Testis (tissue), 3 donors: ENCODE data around the gene IMMP2L. TPM values are rescaled to one million over a fixed set of nuclear protein-coding genes. Genes with fewer than 3 reads are reported as not detected.

Experiments
- DNase-seq: peaks from one replicate; pipeline ENCODE4 v3.0.0-alpha.2; 2019
- H3K27ac ChIP-seq, 2 donors: fragments of 200-600 bp; sonication (generic); one replicate each; pipeline ENCODE4 v1.5.1; 2019
- H3K27me3 ChIP-seq: fragments of 200-600 bp; sonication (generic); one replicate; pipeline ENCODE4 v1.5.1; 2019
- H3K36me3 ChIP-seq: fragments of 200-600 bp; sonication (generic); one replicate; pipeline ENCODE4 v1.5.1; 2017; ENCODE audit warnings: low read depth; ENCODE audit errors: missing control alignments
- H3K4me1 ChIP-seq: fragments of 200-600 bp; sonication (generic); one replicate; pipeline ENCODE4 v1.5.1; 2019
- H3K4me3 ChIP-seq, 2 donors: fragments of 200-600 bp; sonication (generic); one replicate each; pipeline ENCODE4 v1.5.1; 2017 to 2019
- H3K9me3 ChIP-seq: fragments of 200-600 bp; sonication (generic); one replicate; pipeline ENCODE4 v1.5.1; 2017
- POLR2A ChIP-seq: fragments of 450-650 bp; IDR thresholded peaks from one replicate; pipeline ENCODE4 v1.6.1; 2017; ENCODE audit warnings: antibody characterized with exemption, mild to moderate bottlenecking, moderate library complexity
- WGBS, 2 donors: methylation state at CpG; one replicate each; pipeline ENCODE4 v1.1.5; 2018; 5-methylcytosine and 5-hydroxymethylcytosine counted together
- intact Hi-C: fragments of 100-400 bp; cut with DNase I; formaldehyde crosslinking; loops from one replicate; pipeline ENCODE4 v1.15.1; 2023; ENCODE audit warnings: low total_unique reads
- polyA plus RNA-seq: library from polyadenylated mRNA; stranded (reverse); fragments of 350-450 nt; fragmentation: Illumina TruSeq; extraction: RNeasy Lipid Tissue Mini Kit (QIAGEN cat#74804); gene quantifications from one replicate; pipeline ENCODE4 v1.2.3, GENCODE V29; 2014; ENCODE audit warnings: low read depth, low replicate concordance; ENCODE audit not compliant: insufficient read depth
- total RNA-seq, 2 donors: library from RNA; depleted of rRNA; stranded (reverse); fragments of >200 nt; gene quantifications; one replicate each; pipeline ENCODE4 v1.2.3, GENCODE V29; 2016
- TF ChIP-seq, protein P1 (sequence below), 3 experiments: fragments of 450-650 bp in 2 of 3; fragments of 200-600 bp in 1 of 3; sonication (generic) in 1 of 3; IDR thresholded peaks; one replicate each; pipeline ENCODE4 v1.5.1; 2016 to 2019; ENCODE audit warnings: antibody characterized with exemption in 3 of 3, mild to moderate bottlenecking in 2 of 3, moderate library complexity in 1 of 3

Gene IMMP2L
- total and polyA plus RNA-seq, 3 donors from 2014 or later = 10.7 to 12.4 (median 11.2) TPM

DNA sequence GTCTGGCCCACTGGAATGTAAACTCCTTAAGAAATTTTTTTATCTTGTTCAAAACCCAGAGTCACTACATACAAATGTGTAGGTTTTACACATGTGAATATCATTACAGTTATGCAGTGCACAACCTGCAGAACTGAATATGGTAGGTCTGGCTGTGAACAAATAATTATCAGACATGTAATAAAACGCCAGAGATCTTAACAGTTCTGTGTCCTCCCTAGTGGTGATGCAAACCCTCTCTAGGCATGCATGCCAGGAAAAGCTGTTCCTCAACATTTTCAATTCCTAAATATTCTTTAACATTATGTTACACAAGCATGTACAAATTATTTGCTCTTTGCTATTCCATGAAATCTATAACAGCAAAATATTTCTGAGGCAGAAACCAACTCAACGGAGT lies 124.6 kb downstream of the IMMP2L start:
- no peak for TF ChIP-seq POLR2A
- TF ChIP-seq, protein P1, sequence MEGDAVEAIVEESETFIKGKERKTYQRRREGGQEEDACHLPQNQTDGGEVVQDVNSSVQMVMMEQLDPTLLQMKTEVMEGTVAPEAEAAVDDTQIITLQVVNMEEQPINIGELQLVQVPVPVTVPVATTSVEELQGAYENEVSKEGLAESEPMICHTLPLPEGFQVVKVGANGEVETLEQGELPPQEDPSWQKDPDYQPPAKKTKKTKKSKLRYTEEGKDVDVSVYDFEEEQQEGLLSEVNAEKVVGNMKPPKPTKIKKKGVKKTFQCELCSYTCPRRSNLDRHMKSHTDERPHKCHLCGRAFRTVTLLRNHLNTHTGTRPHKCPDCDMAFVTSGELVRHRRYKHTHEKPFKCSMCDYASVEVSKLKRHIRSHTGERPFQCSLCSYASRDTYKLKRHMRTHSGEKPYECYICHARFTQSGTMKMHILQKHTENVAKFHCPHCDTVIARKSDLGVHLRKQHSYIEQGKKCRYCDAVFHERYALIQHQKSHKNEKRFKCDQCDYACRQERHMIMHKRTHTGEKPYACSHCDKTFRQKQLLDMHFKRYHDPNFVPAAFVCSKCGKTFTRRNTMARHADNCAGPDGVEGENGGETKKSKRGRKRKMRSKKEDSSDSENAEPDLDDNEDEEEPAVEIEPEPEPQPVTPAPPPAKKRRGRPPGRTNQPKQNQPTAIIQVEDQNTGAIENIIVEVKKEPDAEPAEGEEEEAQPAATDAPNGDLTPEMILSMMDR (IDR thresholded peaks at IDR 0.05) = no peak
- DNase-seq = no peak
- no peak overlapping the region for H3K27ac ChIP-seq
- no peaks in the 10 kb centered on the region for H3K9me3 ChIP-seq
- H3K4me3 ChIP-seq = no peak overlapping the region
- intact Hi-C loops = no loop called here
- no peaks in the 10 kb centered on the region for H3K36me3 ChIP-seq
- WGBS, 2 donors = 79 to 86% methylated on average over 2 of the region's 2 CpGs
- H3K4me1 ChIP-seq = no peaks in the 10 kb centered on the region
- no peaks in the 10 kb centered on the region for H3K27me3 ChIP-seq

DNA sequence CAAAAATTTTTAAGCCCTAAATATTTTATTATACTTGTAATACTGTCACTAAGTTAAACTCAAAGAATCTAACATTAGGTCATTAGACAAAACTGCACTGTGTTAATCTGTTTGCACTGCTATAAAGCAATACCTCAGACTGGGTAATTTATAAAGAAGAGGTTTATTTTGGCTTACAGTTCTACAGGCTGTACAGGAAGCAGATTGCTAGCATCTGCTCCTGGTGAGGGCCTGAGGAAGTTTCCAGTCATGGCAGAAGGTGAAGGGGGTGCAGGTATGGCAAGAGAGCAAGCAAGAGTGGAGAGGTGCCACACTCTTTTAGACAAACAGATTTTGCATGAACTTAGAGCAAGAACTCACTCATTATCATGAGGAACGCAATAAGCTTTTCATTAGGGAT lies 125.7 kb downstream of the IMMP2L start:
- DNase-seq = no peak
- Histone ChIP-seq H3K4me3 (no peak overlapping the region), H3K9me3 (no peaks in the 10 kb centered on the region), H3K4me1 (no peaks in the 10 kb centered on the region), H3K27me3 (no peaks in the 10 kb centered on the region), H3K36me3 (no peaks in the 10 kb centered on the region), H3K27ac (no peak overlapping the region)
- TF ChIP-seq, protein P1 (IDR thresholded peaks at IDR 0.05) = no peak
- no peak for TF ChIP-seq POLR2A
- 87 to 94% methylated on average over 1 of the region's 1 CpG for WGBS, 2 donors
- intact Hi-C loops = no loop called here

DNA sequence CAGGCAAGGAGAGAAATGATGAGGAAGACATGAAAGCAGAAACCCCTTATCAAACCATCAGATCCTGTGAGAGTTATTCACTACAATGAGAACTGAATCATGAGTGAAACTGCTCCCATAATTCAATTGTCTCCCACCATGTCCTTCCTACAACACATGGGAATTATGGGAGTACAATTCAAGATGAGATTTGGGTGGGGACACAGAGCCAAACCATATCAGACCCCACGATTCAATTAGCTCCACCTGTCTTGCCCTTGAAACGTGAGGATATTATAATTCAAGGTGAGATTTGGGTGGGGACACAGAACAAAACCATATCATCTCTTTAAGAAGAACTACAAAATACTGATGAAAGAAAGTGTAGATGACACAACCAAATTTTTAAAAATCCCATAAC lies 128.9 kb downstream of the IMMP2L start:
- TF ChIP-seq, protein P1 (IDR thresholded peaks at IDR 0.05) = no peak
- no peak for TF ChIP-seq POLR2A
- no peak overlapping the region for H3K27ac ChIP-seq
- no peak for DNase-seq
- H3K4me3 ChIP-seq = no peak overlapping the region
- no peaks in the 10 kb centered on the region for H3K27me3 ChIP-seq
- H3K36me3 ChIP-seq = no peaks in the 10 kb centered on the region
- H3K4me1 ChIP-seq = no peaks in the 10 kb centered on the region
- no peaks in the 10 kb centered on the region for H3K9me3 ChIP-seq
- WGBS, 2 donors = 94% methylated on average over 2 of the region's 2 CpGs
- intact Hi-C loops = no loop called here

DNA sequence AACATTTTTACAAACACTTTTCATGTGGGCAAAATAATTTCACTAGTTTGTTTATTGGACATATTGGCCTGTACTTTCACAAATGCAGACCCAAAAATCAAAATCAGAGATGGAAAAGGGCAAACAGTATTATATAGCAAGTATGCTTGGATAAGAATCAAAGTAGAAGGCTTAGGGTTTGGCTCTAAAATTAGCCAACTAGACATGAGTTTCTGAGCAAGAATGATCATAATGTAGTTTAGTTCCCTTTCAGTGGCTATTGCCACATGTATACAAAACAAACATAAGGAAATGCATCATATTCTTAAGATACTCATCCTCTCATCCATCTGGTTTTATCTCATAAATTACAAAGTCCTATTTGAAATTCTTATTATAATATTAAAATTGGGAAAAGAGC lies 132.5 kb downstream of the IMMP2L start:
- Histone ChIP-seq H3K27ac (no peak overlapping the region), H3K4me3 (no peak overlapping the region), H3K27me3 (no peaks in the 10 kb centered on the region), H3K36me3 (no peaks in the 10 kb centered on the region), H3K4me1 (no peaks in the 10 kb centered on the region), H3K9me3 (no peaks in the 10 kb centered on the region)
- TF ChIP-seq, protein P1 (IDR thresholded peaks at IDR 0.05) = no peak
- TF ChIP-seq POLR2A = no peak
- intact Hi-C loops = no loop called here
- no peak for DNase-seq

DNA sequence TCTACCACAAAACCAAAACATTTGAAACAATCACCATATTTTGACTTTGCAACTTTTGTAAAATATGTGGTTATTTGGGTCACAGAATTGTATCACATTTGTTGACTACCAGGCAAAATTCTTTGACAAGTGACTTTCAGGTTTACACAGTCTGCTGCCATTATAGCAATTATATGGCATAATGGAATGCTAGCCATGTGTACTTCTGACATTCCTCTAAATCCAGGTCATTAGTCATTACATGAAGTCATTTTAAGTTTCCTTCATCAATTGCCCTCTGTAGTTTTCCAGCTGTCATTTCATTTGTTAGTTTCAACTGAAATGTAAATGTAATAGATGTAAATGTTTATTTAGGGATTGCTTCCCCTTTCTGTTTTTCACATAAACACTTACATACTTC lies 137.5 kb downstream of the IMMP2L start:
- Histone ChIP-seq H3K9me3 (no peaks in the 10 kb centered on the region), H3K36me3 (no peaks in the 10 kb centered on the region), H3K27ac (no peak overlapping the region), H3K27me3 (no peaks in the 10 kb centered on the region), H3K4me1 (no peaks in the 10 kb centered on the region), H3K4me3 (no peak overlapping the region)
- intact Hi-C loops = no loop called here
- TF ChIP-seq POLR2A = no peak
- TF ChIP-seq, protein P1 (IDR thresholded peaks at IDR 0.05) = no peak
- DNase-seq = no peak
